Keratinocyte (primary cell): ENCODE results near the gene SEC61A1.

Source experiments
- CTCF ChIP-seq, 3 experiments: IDR thresholded peaks in 1 of 3; conservative IDR thresholded peaks in 1 of 3; optimal IDR thresholded peaks in 1 of 3; 2 replicates in 2 of 3; 3 replicates in 1 of 3; pipeline versions ENCODE3 to v1.5.1; 2011; ENCODE audit warnings: low read length in 3 of 3, mild to moderate bottlenecking in 3 of 3, moderate library complexity in 2 of 3, control low read depth in 1 of 3, inconsistent platforms in 1 of 3; ENCODE audit not compliant: insufficient read depth in 2 of 3; ENCODE audit errors: extremely low read depth in 1 of 3
- EZH2 ChIP-seq: IDR thresholded peaks from one replicate; pipeline ENCODE4 v1.6.1; 2012; ENCODE audit warnings: inconsistent platforms, mild to moderate bottlenecking, low read length, moderate library complexity

GRCh38 chr3:128051837-128052594, at the start of gene SEC61A1:
- TF ChIP-seq EZH2 (no peak), CTCF (optimal IDR thresholded peaks at IDR 0.05 in 1 of 3, IDR thresholded peaks at IDR 0.05 in 1 of 3, conservative IDR thresholded peaks at IDR 0.05 in 1 of 3; ENCODE audit: extremely low read depth in 1 of 3, insufficient read depth in 2 of 3, low read length in 3 of 3) (no peak)
